Uterus (tissue), 4 donors: Measurements from ENCODE around the gene COL27A1. TPM values are rescaled to one million over a fixed set of nuclear protein-coding genes. Genes with fewer than 3 reads are reported as not detected.

Source experiments
- DNase-seq, 2 donors: peaks; one replicate each; pipeline ENCODE4 v3.0.0-alpha.2; 2019 to 2020
- H3K27ac ChIP-seq, 2 donors: fragments of 200-600 bp; sonication (generic); 1 replicate in 1 of 2; 2 replicates in 1 of 2; pipeline ENCODE4 v1.5.1; 2016 to 2018
- H3K27me3 ChIP-seq, 2 donors: fragments of 200-600 bp; sonication (generic); one replicate each; pipeline ENCODE4 v1.5.1; 2018 to 2019; ENCODE audit warnings: control low read depth in 1 of 2
- H3K36me3 ChIP-seq, 2 donors: fragments of 200-600 bp; sonication (generic); one replicate each; pipeline ENCODE4 v1.5.1; 2019; ENCODE audit warnings: control low read depth in 1 of 2
- H3K4me1 ChIP-seq, 2 donors: fragments of 200-600 bp; sonication (generic); one replicate each; pipeline ENCODE4 v1.5.1; 2018 to 2019; ENCODE audit warnings: control low read depth in 1 of 2
- H3K4me3 ChIP-seq, 2 donors: fragments of 200-600 bp; sonication (generic); 1 replicate in 1 of 2; 2 replicates in 1 of 2; pipeline ENCODE4 v1.5.1; 2018 to 2019; ENCODE audit warnings: mild to moderate bottlenecking in 1 of 2
- H3K9me3 ChIP-seq, 2 donors: fragments of 200-600 bp; sonication (generic); one replicate each; pipeline ENCODE4 v1.5.1; 2019; ENCODE audit warnings: control low read depth in 1 of 2
- CTCF ChIP-seq, 4 experiments: fragments of 200-600 bp in 2 of 4; fragments of 450-650 bp in 2 of 4; sonication (generic) in 2 of 4; IDR thresholded peaks; one replicate each; pipeline ENCODE4 v1.5.1; 2016 to 2019; ENCODE audit warnings: antibody characterized with exemption in 4 of 4, mild to moderate bottlenecking in 2 of 4, moderate library complexity in 1 of 4
- POLR2A ChIP-seq, 2 donors: fragments of 450-650 bp; IDR thresholded peaks; one replicate each; pipeline ENCODE4 v1.6.1; 2016; ENCODE audit warnings: antibody characterized with exemption in 2 of 2, mild to moderate bottlenecking in 1 of 2, moderate library complexity in 1 of 2
- intact Hi-C: fragments of 100-400 bp; cut with DNase I; formaldehyde crosslinking; loops from one replicate; pipeline ENCODE4 v1.15.1; 2023; ENCODE audit warnings: low total_unique reads
- total RNA-seq, 4 donors: library from RNA; depleted of rRNA in 3 of 4; stranded (reverse); fragments of >200 nt in 3 of 4; gene quantifications; one replicate each; pipeline versions ENCODE4 v1.1.0 to v1.2.4, GENCODE V29; 2014 to 2023
- donor health status: DM: yes; HTN: yes; CAD: no.

The COL27A1 gene
- total RNA-seq, result 10 to 100 TPM in 3 of 4 donors, 1 to 10 TPM in 1; 7.9 to 52.9 (median 43.3) TPM

DNA sequence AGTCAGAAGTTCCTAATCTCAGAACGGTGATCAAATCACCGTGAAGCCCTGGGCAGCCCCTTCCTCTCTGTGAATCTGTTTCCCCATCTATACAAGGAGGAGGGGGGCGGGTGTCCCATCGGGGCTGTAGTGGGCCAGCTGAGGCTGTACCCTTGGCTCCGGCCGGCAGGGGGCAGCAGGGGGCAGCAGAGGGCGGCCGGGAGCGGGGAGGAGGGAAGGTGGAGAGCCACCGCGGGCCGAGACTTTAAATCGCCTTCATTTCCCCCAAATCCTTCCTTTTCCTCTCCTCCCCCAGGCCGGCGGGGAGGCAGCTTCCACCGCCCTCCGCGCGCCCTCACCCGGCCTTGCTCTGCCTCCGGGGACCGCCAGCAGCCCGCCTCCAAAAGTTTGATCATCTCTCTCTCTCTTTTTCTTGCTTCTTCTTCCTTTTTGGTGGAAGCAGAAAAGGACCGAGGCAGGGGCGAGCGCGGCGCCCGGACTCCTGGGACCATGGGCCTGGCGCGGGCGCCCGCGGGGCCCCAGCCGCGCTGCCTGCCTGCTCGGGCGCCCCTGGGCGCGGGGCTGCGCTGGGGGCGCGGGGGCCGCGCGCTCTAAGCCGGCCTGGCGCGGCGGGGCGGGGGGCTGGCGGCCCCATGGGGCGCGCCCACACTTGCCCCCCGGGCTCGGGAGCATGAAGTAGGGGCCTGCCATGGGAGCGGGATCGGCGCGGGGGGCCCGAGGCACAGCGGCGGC lies at the start of gene COL27A1:
Gene COL27A1, plus strand, starts transcription at position 275 of the 732 bp plus-strand sequence. Its CDS starts 414 bp downstream, at position 689.
- peak within 1 kb of the TSS; percentile 48 to 69 for H3K4me3 ChIP-seq
- intact Hi-C loops, result loop anchor here (2.0 kb wide), 1 partner anchor 135 kb away; no protein-coding TSS in a partner anchor
- H3K9me3 ChIP-seq, result no peaks in the 10 kb centered on the region
- TF ChIP-seq CTCF (IDR thresholded peaks at IDR 0.05), result peak; percentile 92 to 98 (median 96)
- peak in 1 of 2 donors; percentile 27 for TF ChIP-seq POLR2A (IDR thresholded peaks at IDR 0.05)
- peak; percentile 86 to 90 for DNase-seq
- H3K27me3 ChIP-seq, result no peaks in the 10 kb centered on the region
- H3K4me1 ChIP-seq, result peaks cover 0 to 17% of the 10 kb centered on the region in 2 donors
- no peaks in the 10 kb centered on the region for H3K36me3 ChIP-seq
- H3K27ac ChIP-seq, result peak within 1 kb of the TSS; percentile 81 to 86

- TF ChIP-seq POLR2A (IDR thresholded peaks at IDR 0.05) (no peak), CTCF (IDR thresholded peaks at IDR 0.05) (no peak)
- no peak for DNase-seq
- no peaks in the 10 kb centered on the region for H3K9me3 ChIP-seq
- H3K36me3 ChIP-seq, result no peaks in the 10 kb centered on the region
- H3K4me1 ChIP-seq, result no peaks in the 10 kb centered on the region
- H3K4me3 ChIP-seq, result no peak overlapping the region
- no peaks in the 10 kb centered on the region for H3K27me3 ChIP-seq
- intact Hi-C loops, result no loop called here
- H3K27ac ChIP-seq, result no peak overlapping the region
Measured at GRCh38 chr9:114107286-114108001, 47.9 kb upstream of the COL27A1 start.

- TF ChIP-seq CTCF (IDR thresholded peaks at IDR 0.05) (peak; percentile 79 to 89 (median 84)), POLR2A (IDR thresholded peaks at IDR 0.05) (no peak)
- Histone ChIP-seq H3K4me3 (no peak overlapping the region), H3K27me3 (no peaks in the 10 kb centered on the region), H3K36me3 (no peaks in the 10 kb centered on the region), H3K4me1 (no peaks in the 10 kb centered on the region), H3K27ac (no peak overlapping the region), H3K9me3 (no peaks in the 10 kb centered on the region)
- intact Hi-C loops, result no loop called here
- DNase-seq, result peak; percentile 50 to 65
Measured at GRCh38 chr9:114108016-114108833, 47.1 kb upstream of the COL27A1 start.

DNA sequence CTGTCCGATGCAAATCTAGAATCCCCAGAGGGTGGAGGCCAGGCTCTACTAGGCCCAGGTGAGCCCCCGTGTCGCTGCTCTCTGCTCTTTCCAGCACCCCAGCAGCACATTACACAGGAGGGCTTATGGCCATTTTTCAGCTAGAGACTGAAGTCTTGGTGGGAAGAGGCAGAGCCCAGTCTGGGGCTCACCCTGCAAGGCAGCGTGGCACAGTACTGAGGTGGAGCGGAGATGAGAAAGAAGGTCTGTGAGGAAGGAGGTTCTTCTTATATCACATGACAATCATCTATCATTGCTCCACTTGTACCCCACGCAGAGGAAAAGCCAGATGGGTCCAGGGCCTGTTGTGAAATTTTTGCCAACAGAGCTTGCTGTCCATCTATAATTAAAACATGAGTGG lies 46.2 kb upstream of the COL27A1 start:
- intact Hi-C loops, result no loop called here
- Histone ChIP-seq H3K9me3 (no peaks in the 10 kb centered on the region), H3K27ac (no peak overlapping the region), H3K4me3 (no peak overlapping the region), H3K4me1 (no peaks in the 10 kb centered on the region), H3K27me3 (no peaks in the 10 kb centered on the region), H3K36me3 (no peaks in the 10 kb centered on the region)
- TF ChIP-seq POLR2A (IDR thresholded peaks at IDR 0.05), result no peak
- no peak for TF ChIP-seq CTCF (IDR thresholded peaks at IDR 0.05)
- DNase-seq, result no peak
